Nephron (organoid): ENCODE data around the gene ARL15.

Source experiments
- H3K27ac Mint-ChIP-seq, 3 experiments: 2 replicates each; pipeline ENCODE4 v1.8.0; 2020; ENCODE audit warnings: mixed read lengths in 3 of 3, mild to moderate bottlenecking in 2 of 3, moderate library complexity in 1 of 3
- H3K27me3 Mint-ChIP-seq: 2 replicates; pipeline ENCODE4 v1.8.0; 2021; ENCODE audit warnings: low read depth, mild to moderate bottlenecking, moderate library complexity, mixed read lengths
- H3K36me3 Mint-ChIP-seq: 2 replicates; pipeline ENCODE4 v1.8.0; 2020; ENCODE audit warnings: low read depth, mixed read lengths
- H3K4me1 Mint-ChIP-seq: 2 replicates; pipeline ENCODE4 v1.8.0; 2020; ENCODE audit warnings: mixed read lengths
- H3K4me3 Mint-ChIP-seq, 3 experiments: 2 replicates each; pipeline ENCODE4 v1.8.0; 2020; ENCODE audit warnings: mild to moderate bottlenecking in 3 of 3, mixed read lengths in 3 of 3, moderate library complexity in 2 of 3
- H3K9me3 Mint-ChIP-seq: 2 replicates; pipeline ENCODE4 v1.8.0; 2020; ENCODE audit warnings: mixed read lengths
- TF ChIP-seq, protein P1 (sequence below), 3 experiments: fragments of 200-600 bp; sonication (generic); IDR thresholded peaks; one replicate each; pipeline ENCODE4 v1.5.0; 2021; ENCODE audit warnings: antibody characterized with exemption in 3 of 3; ENCODE audit not compliant: unreplicated experiment in 3 of 3

ARL15 gene

GRCh38 chr5:54344653-54345052 is 34.3 kb upstream of the ARL15 start:
- Mint-ChIP-seq H3K4me3 (no peak overlapping the region), H3K27ac (no peak overlapping the region), H3K9me3 (peaks cover 31% of the 10 kb centered on the region), H3K27me3 (no peaks in the 10 kb centered on the region), H3K36me3 (no peaks in the 10 kb centered on the region), H3K4me1 (peaks cover 5% of the 10 kb centered on the region)
- TF ChIP-seq, protein P1, sequence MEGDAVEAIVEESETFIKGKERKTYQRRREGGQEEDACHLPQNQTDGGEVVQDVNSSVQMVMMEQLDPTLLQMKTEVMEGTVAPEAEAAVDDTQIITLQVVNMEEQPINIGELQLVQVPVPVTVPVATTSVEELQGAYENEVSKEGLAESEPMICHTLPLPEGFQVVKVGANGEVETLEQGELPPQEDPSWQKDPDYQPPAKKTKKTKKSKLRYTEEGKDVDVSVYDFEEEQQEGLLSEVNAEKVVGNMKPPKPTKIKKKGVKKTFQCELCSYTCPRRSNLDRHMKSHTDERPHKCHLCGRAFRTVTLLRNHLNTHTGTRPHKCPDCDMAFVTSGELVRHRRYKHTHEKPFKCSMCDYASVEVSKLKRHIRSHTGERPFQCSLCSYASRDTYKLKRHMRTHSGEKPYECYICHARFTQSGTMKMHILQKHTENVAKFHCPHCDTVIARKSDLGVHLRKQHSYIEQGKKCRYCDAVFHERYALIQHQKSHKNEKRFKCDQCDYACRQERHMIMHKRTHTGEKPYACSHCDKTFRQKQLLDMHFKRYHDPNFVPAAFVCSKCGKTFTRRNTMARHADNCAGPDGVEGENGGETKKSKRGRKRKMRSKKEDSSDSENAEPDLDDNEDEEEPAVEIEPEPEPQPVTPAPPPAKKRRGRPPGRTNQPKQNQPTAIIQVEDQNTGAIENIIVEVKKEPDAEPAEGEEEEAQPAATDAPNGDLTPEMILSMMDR (IDR thresholded peaks at IDR 0.05; ENCODE audit: unreplicated experiment in 3 of 3), result no peak

GRCh38 chr5:54341971-54342370 is 31.6 kb upstream of the ARL15 start:
- no peak overlapping the region for H3K4me3 Mint-ChIP-seq
- H3K4me1 Mint-ChIP-seq, result peaks cover 5% of the 10 kb centered on the region
- TF ChIP-seq, protein P1 (IDR thresholded peaks at IDR 0.05; ENCODE audit: unreplicated experiment in 3 of 3), result no peak
- H3K27ac Mint-ChIP-seq, result no peak overlapping the region
- H3K36me3 Mint-ChIP-seq, result no peaks in the 10 kb centered on the region
- no peaks in the 10 kb centered on the region for H3K27me3 Mint-ChIP-seq
- H3K9me3 Mint-ChIP-seq, result peaks cover 36% of the 10 kb centered on the region

GRCh38 chr5:54337523-54337922 is 27.1 kb upstream of the ARL15 start:
- Mint-ChIP-seq H3K4me1 (no peaks in the 10 kb centered on the region), H3K36me3 (no peaks in the 10 kb centered on the region), H3K4me3 (no peak overlapping the region), H3K27me3 (peaks cover 3% of the 10 kb centered on the region), H3K27ac (no peak overlapping the region), H3K9me3 (peaks cover 30% of the 10 kb centered on the region)
- TF ChIP-seq, protein P1 (IDR thresholded peaks at IDR 0.05; ENCODE audit: unreplicated experiment in 3 of 3), result no peak

GRCh38 chr5:54332720-54333119 is 22.3 kb upstream of the ARL15 start:
- TF ChIP-seq, protein P1 (IDR thresholded peaks at IDR 0.05; ENCODE audit: unreplicated experiment in 3 of 3), result no peak
- Mint-ChIP-seq H3K27ac (no peak overlapping the region), H3K4me3 (no peak overlapping the region), H3K9me3 (peaks cover 21% of the 10 kb centered on the region), H3K4me1 (no peaks in the 10 kb centered on the region), H3K27me3 (peaks cover 8% of the 10 kb centered on the region), H3K36me3 (no peaks in the 10 kb centered on the region)

DNA sequence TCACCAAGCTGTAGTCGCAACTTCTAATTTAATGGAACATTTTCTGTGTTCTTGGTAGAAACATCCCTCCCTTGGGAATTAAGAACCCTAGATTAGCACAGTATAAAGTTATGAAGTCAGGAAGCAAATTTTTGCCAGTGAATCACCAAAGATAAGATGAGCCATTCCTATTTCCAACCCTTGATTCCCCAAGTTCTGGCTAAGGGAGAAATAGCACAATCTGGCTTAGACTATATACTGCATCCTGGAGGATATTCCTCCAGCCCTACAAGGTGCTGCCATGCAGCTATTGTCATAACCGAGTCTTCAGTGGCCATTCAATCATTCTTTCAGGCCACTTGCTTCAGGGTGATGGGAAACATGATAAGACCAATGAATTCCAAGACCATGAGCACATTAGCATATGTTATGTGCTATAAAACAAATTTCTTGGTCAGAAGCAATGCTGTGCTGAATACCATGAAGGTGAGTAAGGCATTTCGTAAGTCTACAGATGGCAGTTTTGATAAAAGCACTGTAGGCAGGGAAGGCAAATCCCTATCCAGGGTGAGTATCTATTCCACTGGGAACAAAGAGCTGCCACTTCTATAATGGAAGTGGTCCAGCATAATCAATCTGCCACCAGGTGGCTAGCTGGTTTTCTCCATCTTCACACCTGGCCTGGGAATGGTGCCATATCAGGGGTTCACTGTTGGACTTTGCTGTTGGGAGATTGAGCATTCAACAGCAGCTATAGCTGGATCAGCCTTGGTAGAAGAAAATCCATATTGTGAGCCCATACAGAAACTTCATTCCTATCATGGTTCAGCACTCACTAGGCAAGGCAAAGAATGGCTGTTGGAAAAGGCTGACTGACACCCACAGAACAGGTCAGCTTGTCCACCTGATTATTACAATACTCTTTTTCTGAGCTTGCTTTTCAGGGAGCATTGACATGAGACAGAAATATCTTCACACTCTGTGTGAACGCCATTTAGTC is 19.6 kb upstream of the ARL15 start:
- Mint-ChIP-seq H3K36me3 (no peaks in the 10 kb centered on the region), H3K9me3 (peaks cover under 1% of the 10 kb centered on the region), H3K4me1 (no peaks in the 10 kb centered on the region), H3K27ac (no peak overlapping the region), H3K4me3 (no peak overlapping the region), H3K27me3 (peaks cover 4% of the 10 kb centered on the region)
- TF ChIP-seq, protein P1 (IDR thresholded peaks at IDR 0.05; ENCODE audit: unreplicated experiment in 3 of 3), result no peak
